Gastrocnemius medialis (tissue), 4 donors: ENCODE measurements around the gene SLC46A3. TPM values are rescaled to one million over a fixed set of nuclear protein-coding genes. Genes with fewer than 3 reads are reported as not detected.

Experiments used
- ATAC-seq, 2 donors: fragments of 150-250 bp; one replicate each; pipeline ENCODE4 v1.9.1; 2016
- DNase-seq, 2 donors: peaks; one replicate each; pipeline ENCODE4 v3.0.0-alpha.2; 2019
- H3K27ac ChIP-seq, 4 donors: fragments of 200-600 bp; sonication (generic); 1 replicate in 1 of 4; 2 replicates in 3 of 4; pipeline ENCODE4 v1.5.1; 2016 to 2018; ENCODE audit warnings: mild to moderate bottlenecking in 2 of 4, moderate library complexity in 1 of 4
- H3K27me3 ChIP-seq, 3 donors: fragments of 200-600 bp; sonication (generic) in 2 of 3; 1 replicate in 1 of 3; 2 replicates in 2 of 3; pipeline versions ENCODE4 v1.5.1 to v1.6.0; 2016 to 2019; ENCODE audit warnings: mild to moderate bottlenecking in 1 of 3, moderate library complexity in 1 of 3
- H3K36me3 ChIP-seq, 2 donors: fragments of 200-600 bp; sonication (generic) in 1 of 2; one replicate each; pipeline ENCODE4 v1.5.1; 2017 to 2018
- H3K4me1 ChIP-seq, 2 donors: fragments of 200-600 bp; sonication (generic) in 1 of 2; one replicate each; pipeline ENCODE4 v1.5.1; 2016 to 2017; ENCODE audit warnings: mild to moderate bottlenecking in 2 of 2
- H3K4me3 ChIP-seq, 4 donors: fragments of 200-600 bp; sonication (generic) in 3 of 4; 1 replicate in 1 of 4; 2 replicates in 3 of 4; pipeline ENCODE4 v1.5.1; 2016 to 2019; ENCODE audit warnings: mild to moderate bottlenecking in 2 of 4
- H3K9me3 ChIP-seq, 3 donors: fragments of 200-600 bp; sonication (generic) in 2 of 3; 1 replicate in 1 of 3; 2 replicates in 2 of 3; pipeline ENCODE4 v1.5.1; 2016 to 2019
- POLR2A ChIP-seq, 2 donors: fragments of 450-650 bp; IDR thresholded peaks; one replicate each; pipeline ENCODE4 v1.6.1; 2017; ENCODE audit warnings: antibody characterized with exemption in 2 of 2, mild to moderate bottlenecking in 2 of 2, moderate library complexity in 2 of 2
- in situ Hi-C, 4 donors: fragments of 200-750 bp; cut with MboI; loops; one replicate each; pipeline versions ENCODE4 v1.15.0 to v1.8.0; 2017; ENCODE audit warnings: low sequenced_read_pairs in 4 of 4
- intact Hi-C: fragments of 100-400 bp; cut with DNase I; formaldehyde crosslinking; loops from one replicate; pipeline ENCODE4 v1.15.1; 2023; ENCODE audit warnings: low total_unique reads
- total RNA-seq, 4 donors: library from RNA; depleted of rRNA; stranded (reverse); fragments of >200 nt; gene quantifications; one replicate each; pipeline versions ENCODE4 v1.1.0 to v1.2.3, GENCODE V29; 2016
- TF ChIP-seq, protein P1 (sequence below), 5 experiments: fragments of 450-650 bp in 3 of 5; fragments of 200-600 bp in 2 of 5; sonication (generic) in 2 of 5; IDR thresholded peaks in 4 of 5; conservative IDR thresholded peaks in 1 of 5; 1 replicate in 4 of 5; 2 replicates in 1 of 5; pipeline ENCODE4 v1.5.1; 2016 to 2019; ENCODE audit warnings: antibody characterized with exemption in 5 of 5, mild to moderate bottlenecking in 3 of 5, moderate library complexity in 3 of 5

The SLC46A3 gene
- total RNA-seq, 4 donors from 2014 or later: 6.9 to 18.0 (median 9.8) TPM

- intact Hi-C loops (no loop called here), in situ Hi-C loops (no loop called here)
- no peaks in the 10 kb centered on the region for H3K4me1 ChIP-seq
- TF ChIP-seq POLR2A (IDR thresholded peaks at IDR 0.05): no peak
- TF ChIP-seq, protein P1, sequence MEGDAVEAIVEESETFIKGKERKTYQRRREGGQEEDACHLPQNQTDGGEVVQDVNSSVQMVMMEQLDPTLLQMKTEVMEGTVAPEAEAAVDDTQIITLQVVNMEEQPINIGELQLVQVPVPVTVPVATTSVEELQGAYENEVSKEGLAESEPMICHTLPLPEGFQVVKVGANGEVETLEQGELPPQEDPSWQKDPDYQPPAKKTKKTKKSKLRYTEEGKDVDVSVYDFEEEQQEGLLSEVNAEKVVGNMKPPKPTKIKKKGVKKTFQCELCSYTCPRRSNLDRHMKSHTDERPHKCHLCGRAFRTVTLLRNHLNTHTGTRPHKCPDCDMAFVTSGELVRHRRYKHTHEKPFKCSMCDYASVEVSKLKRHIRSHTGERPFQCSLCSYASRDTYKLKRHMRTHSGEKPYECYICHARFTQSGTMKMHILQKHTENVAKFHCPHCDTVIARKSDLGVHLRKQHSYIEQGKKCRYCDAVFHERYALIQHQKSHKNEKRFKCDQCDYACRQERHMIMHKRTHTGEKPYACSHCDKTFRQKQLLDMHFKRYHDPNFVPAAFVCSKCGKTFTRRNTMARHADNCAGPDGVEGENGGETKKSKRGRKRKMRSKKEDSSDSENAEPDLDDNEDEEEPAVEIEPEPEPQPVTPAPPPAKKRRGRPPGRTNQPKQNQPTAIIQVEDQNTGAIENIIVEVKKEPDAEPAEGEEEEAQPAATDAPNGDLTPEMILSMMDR (IDR thresholded peaks at IDR 0.05 in 4 of 5, conservative IDR thresholded peaks at IDR 0.05 in 1 of 5): no peak
- ATAC-seq (no peak), DNase-seq (no peak)
- H3K27ac ChIP-seq: no peak overlapping the region
- H3K27me3 ChIP-seq: no peaks in the 10 kb centered on the region
- H3K9me3 ChIP-seq: no peaks in the 10 kb centered on the region
- H3K4me3 ChIP-seq: no peak overlapping the region
- H3K36me3 ChIP-seq: no peaks in the 10 kb centered on the region
These were observed 20.6 kb upstream of the SLC46A3 start for GRCh38 chr13:28739376-28739775.

- intact Hi-C loops (no loop called here), in situ Hi-C loops (no loop called here)
- H3K27ac ChIP-seq: no peak overlapping the region
- DNase-seq (no peak), ATAC-seq (no peak)
- no peaks in the 10 kb centered on the region for H3K9me3 ChIP-seq
- H3K4me3 ChIP-seq: no peak overlapping the region
- peaks cover 0 to 4% (median 3%) of the 10 kb centered on the region in 3 donors for H3K27me3 ChIP-seq
- H3K36me3 ChIP-seq: no peaks in the 10 kb centered on the region
- no peaks in the 10 kb centered on the region for H3K4me1 ChIP-seq
- no peak for TF ChIP-seq POLR2A (IDR thresholded peaks at IDR 0.05)
- TF ChIP-seq, protein P1 (IDR thresholded peaks at IDR 0.05 in 4 of 5, conservative IDR thresholded peaks at IDR 0.05 in 1 of 5): no peak
These were observed 16.8 kb upstream of the SLC46A3 start for GRCh38 chr13:28735481-28736029.

GRCh38 chr13:28734906-28735305 is 16.1 kb upstream of the SLC46A3 start:
- no peak overlapping the region for H3K4me3 ChIP-seq
- H3K27me3 ChIP-seq: peaks cover 0 to 7% (median 3%) of the 10 kb centered on the region in 3 donors
- intact Hi-C loops: no loop called here
- H3K27ac ChIP-seq: no peak overlapping the region
- ATAC-seq (no peak), DNase-seq (no peak)
- H3K36me3 ChIP-seq: no peaks in the 10 kb centered on the region
- TF ChIP-seq, protein P1 (IDR thresholded peaks at IDR 0.05 in 4 of 5, conservative IDR thresholded peaks at IDR 0.05 in 1 of 5): no peak
- no peak for TF ChIP-seq POLR2A (IDR thresholded peaks at IDR 0.05)
- H3K4me1 ChIP-seq: no peaks in the 10 kb centered on the region
- no peaks in the 10 kb centered on the region for H3K9me3 ChIP-seq
- in situ Hi-C loops: no loop called here

DNA sequence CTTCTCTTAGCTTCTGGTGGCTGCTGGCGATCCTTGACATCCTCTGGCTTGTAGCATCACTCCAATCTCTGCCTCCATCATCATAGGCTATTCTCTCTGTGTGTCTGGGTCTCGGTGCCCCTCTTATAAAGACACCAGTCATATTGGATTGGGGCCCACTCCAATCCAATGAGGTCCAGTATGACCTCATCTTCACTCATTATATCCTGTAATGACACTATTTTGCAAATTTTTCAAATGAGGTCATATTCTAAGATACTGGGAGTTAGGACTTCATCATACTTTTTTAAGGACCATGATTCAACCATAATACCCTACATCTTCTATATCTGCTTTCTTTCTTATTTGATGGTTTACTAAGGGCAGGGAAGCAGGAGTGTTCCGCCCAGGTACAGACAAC is 12.0 kb upstream of the SLC46A3 start:
- H3K4me1 ChIP-seq: no peaks in the 10 kb centered on the region
- no peaks in the 10 kb centered on the region for H3K36me3 ChIP-seq
- ATAC-seq (no peak), DNase-seq (no peak)
- intact Hi-C loops (no loop called here), in situ Hi-C loops (no loop called here)
- no peak overlapping the region for H3K4me3 ChIP-seq
- no peaks in the 10 kb centered on the region for H3K9me3 ChIP-seq
- H3K27me3 ChIP-seq: peaks cover 0 to 7% (median 3%) of the 10 kb centered on the region in 3 donors
- H3K27ac ChIP-seq: no peak overlapping the region
- TF ChIP-seq, protein P1 (IDR thresholded peaks at IDR 0.05 in 4 of 5, conservative IDR thresholded peaks at IDR 0.05 in 1 of 5): no peak

DNA sequence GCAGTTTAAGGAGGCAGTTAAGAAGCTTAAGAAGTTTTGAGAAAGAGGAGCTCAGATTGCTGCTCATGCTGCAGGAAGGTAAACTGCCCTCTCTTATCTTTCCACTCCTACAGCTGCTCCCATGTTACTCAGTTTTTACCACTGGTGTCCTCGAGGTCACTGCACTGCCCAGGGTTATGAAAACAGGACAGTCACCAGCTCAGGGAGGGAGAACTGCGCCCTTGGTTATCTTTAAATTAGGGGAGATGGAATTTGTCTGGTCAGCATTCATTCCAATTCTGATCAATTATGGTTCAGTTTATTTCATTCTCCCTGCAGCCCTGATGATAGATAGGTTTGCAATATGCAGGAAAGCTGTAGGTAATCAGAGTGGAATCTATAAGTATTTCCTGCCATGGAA is 10.8 kb upstream of the SLC46A3 start:
- ATAC-seq (no peak), DNase-seq (no peak)
- no peaks in the 10 kb centered on the region for H3K36me3 ChIP-seq
- H3K4me3 ChIP-seq: no peak overlapping the region
- H3K4me1 ChIP-seq: no peaks in the 10 kb centered on the region
- peaks cover 0 to 7% (median 3%) of the 10 kb centered on the region in 3 donors for H3K27me3 ChIP-seq
- no peak overlapping the region for H3K27ac ChIP-seq
- in situ Hi-C loops (no loop called here), intact Hi-C loops (no loop called here)
- no peaks in the 10 kb centered on the region for H3K9me3 ChIP-seq
- TF ChIP-seq, protein P1 (IDR thresholded peaks at IDR 0.05 in 4 of 5, conservative IDR thresholded peaks at IDR 0.05 in 1 of 5): no peak
- no peak for TF ChIP-seq POLR2A (IDR thresholded peaks at IDR 0.05)
